H9 (cell line): ENCODE data around the gene PROK1. TPM values are rescaled to one million over a fixed set of nuclear protein-coding genes. Genes with fewer than 3 reads are reported as not detected.

Source experiments
- DNase-seq: peaks from one replicate; pipeline ENCODE4 v3.0.0-alpha.2; 2017
- H2AFZ ChIP-seq: one replicate; pipeline ENCODE4 v1.6.1; 2013; ENCODE audit warnings: mild to moderate bottlenecking, low read length, control low read depth, moderate library complexity
- H2AK5ac ChIP-seq: 2 replicates; pipeline ENCODE4 v1.6.1; 2013; ENCODE audit warnings: low read length, control low read depth, mixed read lengths; ENCODE audit not compliant: insufficient read length
- H2BK120ac ChIP-seq: one replicate; pipeline ENCODE4 v1.6.1; 2013; ENCODE audit warnings: low read depth, mild to moderate bottlenecking, low read length, control low read depth, inconsistent platforms; ENCODE audit not compliant: poor library complexity, severe bottlenecking
- H2BK12ac ChIP-seq: 2 replicates; pipeline ENCODE4 v1.6.1; 2013; ENCODE audit warnings: low read length, control low read depth, mixed read lengths, low read depth; ENCODE audit not compliant: insufficient read length
- H2BK15ac ChIP-seq: 2 replicates; pipeline ENCODE4 v1.6.1; 2013; ENCODE audit warnings: low read depth, low read length, control low read depth
- H2BK20ac ChIP-seq: one replicate; pipeline ENCODE4 v1.6.1; 2013; ENCODE audit warnings: low read depth, mild to moderate bottlenecking, low read length, control low read depth, inconsistent platforms; ENCODE audit not compliant: poor library complexity, severe bottlenecking
- H2BK5ac ChIP-seq: 2 replicates; pipeline ENCODE4 v1.6.1; 2013; ENCODE audit warnings: low read length, control low read depth, mixed read lengths; ENCODE audit not compliant: insufficient read length
- H3K14ac ChIP-seq: 2 replicates; pipeline ENCODE4 v1.6.1; 2013; ENCODE audit warnings: low read length, control low read depth; ENCODE audit not compliant: insufficient read depth
- H3K18ac ChIP-seq: 2 replicates; pipeline ENCODE4 v1.6.1; 2013; ENCODE audit warnings: low read depth, mild to moderate bottlenecking, mixed read lengths, low read length, control low read depth; ENCODE audit not compliant: insufficient read length
- H3K23ac ChIP-seq: 2 replicates; pipeline ENCODE4 v1.6.1; 2013; ENCODE audit warnings: low read length, control low read depth, mixed read lengths, low read depth; ENCODE audit not compliant: insufficient read length
- H3K23me2 ChIP-seq: 2 replicates; pipeline ENCODE4 v1.6.1; 2013; ENCODE audit warnings: low read depth, mild to moderate bottlenecking, mixed read lengths, low read length, control low read depth; ENCODE audit not compliant: insufficient read length, poor library complexity, severe bottlenecking
- H3K27ac ChIP-seq: 2 replicates; pipeline ENCODE4 v1.5.1; 2013; ENCODE audit warnings: low read length, control low read depth, mixed read lengths, low read depth; ENCODE audit not compliant: insufficient read length
- H3K27me3 ChIP-seq: 2 replicates; pipeline ENCODE4 v1.6.1; 2013; ENCODE audit warnings: low read length, control low read depth, inconsistent platforms; ENCODE audit not compliant: insufficient read depth
- H3K4ac ChIP-seq: 2 replicates; pipeline ENCODE4 v1.6.1; 2013; ENCODE audit warnings: low read depth, mild to moderate bottlenecking, control low read depth, inconsistent platforms, low read length, moderate library complexity
- H3K4me1 ChIP-seq: 2 replicates; pipeline ENCODE4 v1.6.1; 2013; ENCODE audit warnings: low read length, control low read depth, inconsistent platforms; ENCODE audit not compliant: insufficient read depth
- H3K4me2 ChIP-seq: 2 replicates; pipeline ENCODE4 v1.6.1; 2013; ENCODE audit warnings: low read length, control low read depth, mixed read lengths; ENCODE audit not compliant: insufficient read length, insufficient read depth
- H3K56ac ChIP-seq: 2 replicates; pipeline ENCODE4 v1.6.1; 2013; ENCODE audit warnings: low read depth, mild to moderate bottlenecking, mixed read lengths, low read length, control low read depth; ENCODE audit not compliant: insufficient read length
- H3K79me1 ChIP-seq: 2 replicates; pipeline ENCODE4 v1.6.1; 2013; ENCODE audit warnings: low read depth, mild to moderate bottlenecking, moderate library complexity, low read length, control low read depth, inconsistent platforms; ENCODE audit not compliant: insufficient read depth, poor library complexity, severe bottlenecking
- H3K79me2 ChIP-seq: 2 replicates; pipeline ENCODE4 v1.6.1; 2013; ENCODE audit warnings: low read length, control low read depth, inconsistent platforms; ENCODE audit not compliant: insufficient read depth
- H3K9ac ChIP-seq: 2 replicates; pipeline ENCODE4 v1.6.1; 2013; ENCODE audit warnings: low read length, control low read depth, mixed read lengths; ENCODE audit not compliant: insufficient read length; ENCODE audit errors: extremely low read depth
- H3K9me3 ChIP-seq: one replicate; pipeline ENCODE4 v1.6.1; 2013; ENCODE audit warnings: low read depth, low read length, inconsistent platforms; ENCODE audit not compliant: control insufficient read depth
- H3T11ph ChIP-seq: one replicate; pipeline ENCODE4 v1.6.1; 2013; ENCODE audit warnings: mild to moderate bottlenecking, low read length, control low read depth, inconsistent platforms
- H4K20me1 ChIP-seq: one replicate; pipeline ENCODE4 v1.6.1; 2013; ENCODE audit not compliant: control insufficient read depth, insufficient read length, insufficient read depth
- H4K5ac ChIP-seq: 2 replicates; pipeline ENCODE4 v1.6.1; 2013; ENCODE audit warnings: low read depth, mild to moderate bottlenecking, mixed read lengths, low read length, control low read depth; ENCODE audit not compliant: insufficient read length
- H4K8ac ChIP-seq: replicated peaks from 2 replicates; pipeline ENCODE4 v1.6.1; 2013; ENCODE audit warnings: low read length, control low read depth, mixed read lengths, low read depth; ENCODE audit not compliant: insufficient read length
- H4K91ac ChIP-seq: 2 replicates; pipeline ENCODE4 v1.6.1; 2013; ENCODE audit warnings: low read depth, mild to moderate bottlenecking, moderate library complexity, mixed read lengths, low read length, control low read depth; ENCODE audit not compliant: insufficient read length
- H3K27ac Mint-ChIP-seq, 3 experiments: 2 replicates in 2 of 3; 3 replicates in 1 of 3; pipeline ENCODE4 v1.8.0; 2020 to 2021; ENCODE audit warnings: mixed read lengths in 3 of 3, mild to moderate bottlenecking in 1 of 3, moderate library complexity in 1 of 3
- H3K27me3 Mint-ChIP-seq: 2 replicates; pipeline ENCODE4 v1.8.0; 2021; ENCODE audit warnings: low read depth, mild to moderate bottlenecking, moderate library complexity, mixed read lengths
- H3K36me3 Mint-ChIP-seq, 3 experiments: 2 replicates in 2 of 3; 3 replicates in 1 of 3; pipeline ENCODE4 v1.8.0; 2020 to 2021; ENCODE audit warnings: low read depth in 3 of 3, mixed read lengths in 3 of 3; ENCODE audit not compliant: insufficient read depth in 1 of 3
- H3K4me1 Mint-ChIP-seq, 2 experiments: 2 replicates each; pipeline ENCODE4 v1.8.0; 2020; ENCODE audit warnings: mixed read lengths in 2 of 2
- H3K4me3 Mint-ChIP-seq, 2 experiments: 2 replicates in 1 of 2; 3 replicates in 1 of 2; pipeline ENCODE4 v1.8.0; 2020 to 2021; ENCODE audit warnings: mild to moderate bottlenecking in 2 of 2, mixed read lengths in 2 of 2, moderate library complexity in 1 of 2
- H3K9me3 Mint-ChIP-seq, 2 experiments: 2 replicates in 1 of 2; 3 replicates in 1 of 2; pipeline ENCODE4 v1.8.0; 2020; ENCODE audit warnings: mild to moderate bottlenecking in 2 of 2, mixed read lengths in 2 of 2, moderate library complexity in 1 of 2
- CTCF ChIP-seq: fragments of 200-600 bp; sonication (generic); conservative IDR thresholded peaks from 3 replicates; pipeline ENCODE4 v1.8.0; 2021; ENCODE audit warnings: antibody characterized with exemption, mild to moderate bottlenecking
- WGBS: extraction: QIAGEN DNeasy Blood & Tissue Kit; methylation state at CpG from one replicate; pipeline ENCODE4 v1.1.7; 2013; ENCODE audit warnings: missing lambda C conversion rate, low lambda C conversion rate, mixed read lengths; ENCODE audit not compliant: insufficient read length; ENCODE audit errors: extremely low coverage; 5-methylcytosine and 5-hydroxymethylcytosine counted together
- total RNA-seq: library from RNA; stranded (reverse); gene quantifications from 2 replicates; pipeline ENCODE4 v1.2.1, GENCODE V29; 2021

Gene PROK1
- total RNA-seq, 1 experiment from 2014 or later = not detected

- WGBS = no CpG with 5 or more reads among the region's 2 CpGs
- no peak for TF ChIP-seq CTCF
- Mint-ChIP-seq H3K4me3 (no peak overlapping the region), H3K27me3 (peaks cover 22% of the 10 kb centered on the region), H3K9me3 (no peaks in the 10 kb centered on the region), H3K36me3 (no peaks in the 10 kb centered on the region), H3K4me1 (peaks cover 26 to 34% of the 10 kb centered on the region in 2 experiments), H3K27ac (no peak overlapping the region)
- Histone ChIP-seq H4K5ac (no peak overlapping the region), H3K23ac (no peak overlapping the region), H4K20me1 (no peaks in the 10 kb centered on the region), H3K56ac (no peak overlapping the region), H3K4me2 (no peak overlapping the region), H2AFZ (no peak overlapping the region), H2BK15ac (no peak overlapping the region), H3K27ac (no peak overlapping the region), H2BK5ac (no peak overlapping the region), H3K79me2 (no peaks in the 10 kb centered on the region), H3K18ac (no peak overlapping the region), H3K4ac (no peak overlapping the region), H3K14ac (no peak overlapping the region), H2BK120ac (no peak overlapping the region), H3K27me3 (no peaks in the 10 kb centered on the region; the same call in 1 of the 2 replicates), H2AK5ac (no peak overlapping the region), H3K9me3 (no peaks in the 10 kb centered on the region), H3K4me1 (no peaks in the 10 kb centered on the region; the same call in 1 of the 2 replicates), H3K9ac (no peak overlapping the region), H3T11ph (no peak overlapping the region), H4K91ac (no peak overlapping the region), H4K8ac (no peak overlapping the region), H3K23me2 (no peaks in the 10 kb centered on the region), H2BK12ac (no peak overlapping the region), H3K79me1 (no peaks in the 10 kb centered on the region), H2BK20ac (no peak overlapping the region)
- DNase-seq = no peak
Measured at GRCh38 chr1:110433213-110433612, 17.7 kb upstream of the PROK1 start.
